OCI-LY1 (cell line): ENCODE measurements around the gene ANKDD1A.

Source experiments
- H2AFZ ChIP-seq: fragments of 200-600 bp; sonication (generic), shearing (Covaris generic); 2 replicates; pipeline ENCODE4 v1.6.0; 2014; ENCODE audit warnings: antibody characterized with exemption, mild to moderate bottlenecking, low read length
- H3F3A ChIP-seq: fragments of 200-600 bp; sonication (generic), shearing (Covaris generic); 2 replicates; pipeline ENCODE4 v1.6.0; 2014; ENCODE audit warnings: mild to moderate bottlenecking, antibody characterized with exemption, low read length, moderate library complexity; ENCODE audit not compliant: insufficient read depth
- H3K27ac ChIP-seq: fragments of 200-600 bp; sonication (generic); 2 replicates; pipeline ENCODE4 v1.5.1; 2014; ENCODE audit warnings: low read length, mixed run types, mild to moderate bottlenecking, low read depth; ENCODE audit not compliant: poor library complexity, severe bottlenecking
- H3K27me3 ChIP-seq: fragments of 200-600 bp; sonication (generic); 2 replicates; pipeline ENCODE4 v1.6.0; 2014; ENCODE audit warnings: antibody characterized with exemption, mild to moderate bottlenecking, low read length, moderate library complexity; ENCODE audit not compliant: insufficient read depth
- H3K36me3 ChIP-seq: fragments of 200-600 bp; sonication (generic); 2 replicates; pipeline ENCODE4 v1.6.1; 2014; ENCODE audit warnings: mild to moderate bottlenecking, antibody characterized with exemption, low read length, moderate library complexity, mixed read lengths; ENCODE audit not compliant: insufficient read depth
- H3K4me1 ChIP-seq: fragments of 200-600 bp; sonication (generic); 2 replicates; pipeline ENCODE4 v1.5.1; 2014; ENCODE audit warnings: mild to moderate bottlenecking, low read length, moderate library complexity; ENCODE audit not compliant: insufficient read depth, severe bottlenecking
- H3K4me2 ChIP-seq: fragments of 200-600 bp; sonication (generic), shearing (Covaris generic); 2 replicates; pipeline ENCODE4 v1.6.1; 2014; ENCODE audit warnings: low read length
- H3K4me3 ChIP-seq: fragments of 200-600 bp; sonication (generic); 2 replicates; pipeline ENCODE4 v1.5.1; 2014; ENCODE audit warnings: low read length, low read depth, mild to moderate bottlenecking, mixed read lengths; ENCODE audit not compliant: poor library complexity, severe bottlenecking
- H3K79me2 ChIP-seq: fragments of 200-600 bp; shearing (Covaris generic); 2 replicates; pipeline ENCODE4 v1.6.1; 2016; ENCODE audit warnings: mixed run types, low read length, mixed read lengths; ENCODE audit not compliant: insufficient read depth
- H3K9ac ChIP-seq: fragments of 200-600 bp; sonication (generic), shearing (Covaris generic); 2 replicates; pipeline ENCODE4 v1.6.1; 2014; ENCODE audit warnings: mild to moderate bottlenecking, low read length, mixed read lengths
- H3K9me2 ChIP-seq: fragments of 200-600 bp; sonication (generic), shearing (Covaris generic); 2 replicates; pipeline ENCODE4 v1.6.1; 2014; ENCODE audit warnings: low read depth, mild to moderate bottlenecking, low read length, mixed read lengths
- H3K9me3 ChIP-seq: fragments of 200-600 bp; shearing (Covaris generic); 2 replicates; pipeline ENCODE4 v1.6.1; 2014; ENCODE audit warnings: low read length, mixed read lengths
- H4K20me1 ChIP-seq: fragments of 200-600 bp; sonication (generic), shearing (Covaris generic); 2 replicates; pipeline ENCODE4 v1.6.0; 2016; ENCODE audit warnings: mild to moderate bottlenecking, low read length; ENCODE audit not compliant: insufficient read depth
- CTCF ChIP-seq: fragments of 200-600 bp; sonication (generic), shearing (Covaris generic); IDR thresholded peaks from 2 replicates; pipeline ENCODE4 v1.5.1; 2017; ENCODE audit warnings: mild to moderate bottlenecking, antibody characterized with exemption, low read length, moderate library complexity, mixed read lengths
- EZH2 ChIP-seq: fragments of 200-600 bp; sonication (generic), shearing (Covaris generic); IDR thresholded peaks from 2 replicates; pipeline ENCODE4 v1.8.0; 2017; ENCODE audit warnings: borderline replicate concordance, mixed run types, mild to moderate bottlenecking, antibody characterized with exemption, low read length, moderate library complexity, mixed read lengths

Gene ANKDD1A

GRCh38 chr15:64864068-64864467, 47.6 kb upstream of the ANKDD1A start:
- H3K4me2 ChIP-seq = no peak overlapping the region

GRCh38 chr15:64865126-64865997, 46.3 kb upstream of the ANKDD1A start:
- Histone ChIP-seq H3K4me2 (no peak overlapping the region), H3K36me3 (peaks cover 13% of the 10 kb centered on the region; the same call in 1 of the 2 replicates), H4K20me1 (no peaks in the 10 kb centered on the region), H2AFZ (no peak overlapping the region), H3K79me2 (no peaks in the 10 kb centered on the region), H3K9me3 (no peaks in the 10 kb centered on the region), H3K4me3 (no peak overlapping the region), H3K27me3 (no peaks in the 10 kb centered on the region), H3K9ac (no peak overlapping the region), H3F3A (no peaks in the 10 kb centered on the region), H3K4me1 (no peaks in the 10 kb centered on the region), H3K9me2 (no peaks in the 10 kb centered on the region), H3K27ac (no peak overlapping the region)
- TF ChIP-seq EZH2 = no peak
- no peak for TF ChIP-seq CTCF

More at GRCh38 chr15:64864068-64864467, 47.6 kb upstream of the ANKDD1A start:
- no peak for TF ChIP-seq CTCF
- no peak for TF ChIP-seq EZH2
- H3K27ac ChIP-seq = no peak overlapping the region
- H3K79me2 ChIP-seq = no peaks in the 10 kb centered on the region
- no peaks in the 10 kb centered on the region for H3K4me1 ChIP-seq
- no peaks in the 10 kb centered on the region for H4K20me1 ChIP-seq
- H3K27me3 ChIP-seq = no peaks in the 10 kb centered on the region
- H3K9me2 ChIP-seq = no peaks in the 10 kb centered on the region
- no peak overlapping the region for H3K9ac ChIP-seq
- H3F3A ChIP-seq = no peaks in the 10 kb centered on the region
- no peaks in the 10 kb centered on the region for H3K9me3 ChIP-seq
- no peak overlapping the region for H3K4me3 ChIP-seq
- H2AFZ ChIP-seq = no peak overlapping the region
- peaks cover 19% of the 10 kb centered on the region; the same call in 1 of the 2 replicates for H3K36me3 ChIP-seq

GRCh38 chr15:64865998-64866520, 45.6 kb upstream of the ANKDD1A start:
- Histone ChIP-seq H3K4me3 (no peak overlapping the region), H4K20me1 (no peaks in the 10 kb centered on the region), H3K9me3 (no peaks in the 10 kb centered on the region), H3K9me2 (no peaks in the 10 kb centered on the region), H3K4me2 (no peak overlapping the region), H2AFZ (no peak overlapping the region), H3K9ac (no peak overlapping the region), H3K27me3 (no peaks in the 10 kb centered on the region), H3F3A (no peaks in the 10 kb centered on the region), H3K4me1 (no peaks in the 10 kb centered on the region), H3K79me2 (no peaks in the 10 kb centered on the region), H3K36me3 (peaks cover 10% of the 10 kb centered on the region; the same call in 1 of the 2 replicates), H3K27ac (no peak overlapping the region)
- TF ChIP-seq CTCF (no peak), EZH2 (no peak)
